ENCODE results near the gene PIP4P1. TPM values are rescaled to one million over a fixed set of nuclear protein-coding genes. Genes with fewer than 3 reads are reported as not detected.

Gene PIP4P1
- total and polyA plus RNA-seq, 2 of the 13 experiments (the other 11 are each of a cell fraction or from before 2014, with no cell fraction given) = 33.4 to 47.0 TPM

DNA sequence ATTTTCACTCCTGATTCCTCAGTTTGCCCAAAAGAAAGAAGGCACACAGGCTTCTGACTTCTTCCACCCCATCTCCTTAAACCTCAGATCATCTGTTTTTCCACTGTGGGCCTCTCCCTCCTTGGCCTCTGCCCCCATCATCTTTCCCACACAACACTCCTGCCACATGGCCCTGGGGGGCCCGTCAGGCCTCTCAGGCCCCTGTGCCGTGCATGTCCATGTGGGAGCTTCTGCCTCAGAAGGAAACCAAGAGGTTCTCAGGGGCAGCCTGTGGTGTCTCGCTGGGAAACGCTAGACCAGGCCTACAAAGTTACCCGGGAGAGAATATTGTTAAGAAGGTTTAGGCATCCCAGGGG lies 33.2 kb downstream of the PIP4P1 start (continued):
- TF ChIP-seq, protein P1, sequence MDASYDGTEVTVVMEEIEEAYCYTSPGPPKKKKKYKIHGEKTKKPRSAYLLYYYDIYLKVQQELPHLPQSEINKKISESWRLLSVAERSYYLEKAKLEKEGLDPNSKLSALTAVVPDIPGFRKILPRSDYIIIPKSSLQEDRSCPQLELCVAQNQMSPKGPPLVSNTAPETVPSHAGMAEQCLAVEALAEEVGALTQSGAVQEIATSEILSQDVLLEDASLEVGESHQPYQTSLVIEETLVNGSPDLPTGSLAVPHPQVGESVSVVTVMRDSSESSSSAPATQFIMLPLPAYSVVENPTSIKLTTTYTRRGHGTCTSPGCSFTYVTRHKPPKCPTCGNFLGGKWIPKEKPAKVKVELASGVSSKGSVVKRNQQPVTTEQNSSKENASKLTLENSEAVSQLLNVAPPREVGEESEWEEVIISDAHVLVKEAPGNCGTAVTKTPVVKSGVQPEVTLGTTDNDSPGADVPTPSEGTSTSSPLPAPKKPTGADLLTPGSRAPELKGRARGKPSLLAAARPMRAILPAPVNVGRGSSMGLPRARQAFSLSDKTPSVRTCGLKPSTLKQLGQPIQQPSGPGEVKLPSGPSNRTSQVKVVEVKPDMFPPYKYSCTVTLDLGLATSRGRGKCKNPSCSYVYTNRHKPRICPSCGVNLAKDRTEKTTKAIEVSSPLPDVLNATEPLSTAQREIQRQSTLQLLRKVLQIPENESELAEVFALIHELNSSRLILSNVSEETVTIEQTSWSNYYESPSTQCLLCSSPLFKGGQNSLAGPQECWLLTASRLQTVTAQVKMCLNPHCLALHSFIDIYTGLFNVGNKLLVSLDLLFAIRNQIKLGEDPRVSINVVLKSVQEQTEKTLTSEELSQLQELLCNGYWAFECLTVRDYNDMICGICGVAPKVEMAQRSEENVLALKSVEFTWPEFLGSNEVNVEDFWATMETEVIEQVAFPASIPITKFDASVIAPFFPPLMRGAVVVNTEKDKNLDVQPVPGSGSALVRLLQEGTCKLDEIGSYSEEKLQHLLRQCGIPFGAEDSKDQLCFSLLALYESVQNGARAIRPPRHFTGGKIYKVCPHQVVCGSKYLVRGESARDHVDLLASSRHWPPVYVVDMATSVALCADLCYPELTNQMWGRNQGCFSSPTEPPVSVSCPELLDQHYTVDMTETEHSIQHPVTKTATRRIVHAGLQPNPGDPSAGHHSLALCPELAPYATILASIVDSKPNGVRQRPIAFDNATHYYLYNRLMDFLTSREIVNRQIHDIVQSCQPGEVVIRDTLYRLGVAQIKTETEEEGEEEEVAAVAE (CRISPR knock-in tag; IDR thresholded peaks at IDR 0.05; ENCODE audit: borderline replicate concordance) = no peak
- TF ChIP-seq MAFG (CRISPR knock-in tag; IDR thresholded peaks at IDR 0.05) (no peak), MLLT10 (CRISPR knock-in tag; IDR thresholded peaks at IDR 0.05) (no peak), ZNF251 (CRISPR knock-in tag; IDR thresholded peaks at IDR 0.05) (no peak)
- TF ChIP-seq, protein P2, sequence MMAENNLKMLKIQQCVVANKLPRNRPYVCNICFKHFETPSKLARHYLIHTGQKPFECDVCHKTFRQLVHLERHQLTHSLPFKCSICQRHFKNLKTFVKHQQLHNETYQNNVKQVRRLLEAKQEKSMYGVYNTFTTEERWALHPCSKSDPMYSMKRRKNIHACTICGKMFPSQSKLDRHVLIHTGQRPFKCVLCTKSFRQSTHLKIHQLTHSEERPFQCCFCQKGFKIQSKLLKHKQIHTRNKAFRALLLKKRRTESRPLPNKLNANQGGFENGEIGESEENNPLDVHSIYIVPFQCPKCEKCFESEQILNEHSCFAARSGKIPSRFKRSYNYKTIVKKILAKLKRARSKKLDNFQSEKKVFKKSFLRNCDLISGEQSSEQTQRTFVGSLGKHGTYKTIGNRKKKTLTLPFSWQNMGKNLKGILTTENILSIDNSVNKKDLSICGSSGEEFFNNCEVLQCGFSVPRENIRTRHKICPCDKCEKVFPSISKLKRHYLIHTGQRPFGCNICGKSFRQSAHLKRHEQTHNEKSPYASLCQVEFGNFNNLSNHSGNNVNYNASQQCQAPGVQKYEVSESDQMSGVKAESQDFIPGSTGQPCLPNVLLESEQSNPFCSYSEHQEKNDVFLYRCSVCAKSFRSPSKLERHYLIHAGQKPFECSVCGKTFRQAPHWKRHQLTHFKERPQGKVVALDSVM (CRISPR knock-in tag; IDR thresholded peaks at IDR 0.05) = no peak
- TF ChIP-seq, protein P3, sequence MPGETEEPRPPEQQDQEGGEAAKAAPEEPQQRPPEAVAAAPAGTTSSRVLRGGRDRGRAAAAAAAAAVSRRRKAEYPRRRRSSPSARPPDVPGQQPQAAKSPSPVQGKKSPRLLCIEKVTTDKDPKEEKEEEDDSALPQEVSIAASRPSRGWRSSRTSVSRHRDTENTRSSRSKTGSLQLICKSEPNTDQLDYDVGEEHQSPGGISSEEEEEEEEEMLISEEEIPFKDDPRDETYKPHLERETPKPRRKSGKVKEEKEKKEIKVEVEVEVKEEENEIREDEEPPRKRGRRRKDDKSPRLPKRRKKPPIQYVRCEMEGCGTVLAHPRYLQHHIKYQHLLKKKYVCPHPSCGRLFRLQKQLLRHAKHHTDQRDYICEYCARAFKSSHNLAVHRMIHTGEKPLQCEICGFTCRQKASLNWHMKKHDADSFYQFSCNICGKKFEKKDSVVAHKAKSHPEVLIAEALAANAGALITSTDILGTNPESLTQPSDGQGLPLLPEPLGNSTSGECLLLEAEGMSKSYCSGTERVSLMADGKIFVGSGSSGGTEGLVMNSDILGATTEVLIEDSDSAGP (CRISPR knock-in tag; IDR thresholded peaks at IDR 0.05; ENCODE audit: borderline replicate concordance) = no peak
